ENCODE results near the gene STAT3.

Gene STAT3

DNA sequence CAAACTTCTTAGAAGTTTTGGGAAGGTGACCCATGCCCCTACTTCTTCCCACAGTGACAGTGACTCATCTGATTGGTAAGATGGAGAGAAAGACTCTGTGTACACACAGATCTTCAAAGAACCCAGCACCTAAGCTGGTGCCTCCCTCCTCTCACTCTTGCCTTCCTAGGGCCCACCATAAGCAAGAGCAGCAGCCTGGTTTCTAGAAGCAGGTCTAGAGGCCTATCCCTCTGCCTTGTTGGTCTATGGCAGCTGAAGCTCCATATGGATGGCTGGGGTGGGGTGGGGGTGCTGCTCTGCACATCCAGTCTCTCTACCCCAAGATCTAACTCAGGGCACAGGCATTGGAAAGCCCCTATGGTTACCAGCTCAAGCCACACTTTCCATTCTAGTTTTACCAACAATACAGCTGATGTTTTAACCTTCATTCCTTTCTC lies 47.5 kb downstream of the STAT3 start:
- H4K8ac ChIP-seq (ENCODE audit: low read length), result no peak overlapping the region
- no peak overlapping the region for H2AFZ ChIP-seq (ENCODE audit: low read depth, low read length)
- H3K4ac ChIP-seq (ENCODE audit: low read depth in 1 of 2, low read length in 2 of 2), result no peak overlapping the region
- H3K4me1 ChIP-seq (ENCODE audit: control insufficient read depth, insufficient read depth, low read depth, low read length), result peaks cover 10% of the 10 kb centered on the region
- H3K23ac ChIP-seq (ENCODE audit: low read length in 2 of 2), result peak overlapping the region in 1 of 2 experiments; percentile 93
- H2BK120ac ChIP-seq (ENCODE audit: low read depth, low read length), result no peak overlapping the region
- H3K36me3 ChIP-seq (ENCODE audit: control insufficient read depth in 1 of 2, insufficient read depth in 2 of 2, low read depth in 1 of 2, low read length in 2 of 2), result peaks cover 45 to 90% of the 10 kb centered on the region in 2 experiments
- no peaks in the 10 kb centered on the region for H3K27me3 ChIP-seq (ENCODE audit: control insufficient read depth in 1 of 2, insufficient read depth in 1 of 2, low read length in 2 of 2)
- no peak overlapping the region for H3K27ac ChIP-seq (ENCODE audit: low read length, poor library complexity, severe bottlenecking)
- H2AK5ac ChIP-seq (ENCODE audit: low read length, severe bottlenecking), result no peak overlapping the region
- no peak overlapping the region for H2BK15ac ChIP-seq (ENCODE audit: low read depth, poor library complexity, severe bottlenecking)
- peaks cover 28% of the 10 kb centered on the region for H3K79me1 ChIP-seq (replicated peaks; ENCODE audit: low read length, poor library complexity, severe bottlenecking)
- no peak overlapping the region for H4K91ac ChIP-seq (ENCODE audit: low read length)
- H3K4me2 ChIP-seq (ENCODE audit: low read length, poor library complexity, severe bottlenecking), result no peak overlapping the region
- H3K14ac ChIP-seq (ENCODE audit: low read length in 2 of 2), result no peak overlapping the region
- no peak overlapping the region for H3K9ac ChIP-seq (ENCODE audit: low read length)
- H3K9me3 ChIP-seq (ENCODE audit: control insufficient read depth, low read length), result no peaks in the 10 kb centered on the region
- no peak overlapping the region for H3K4me3 ChIP-seq (ENCODE audit: insufficient read depth in 1 of 2, low read depth in 1 of 2, low read length in 2 of 2)
- H3K18ac ChIP-seq (ENCODE audit: low read depth in 1 of 2, low read length in 2 of 2), result no peak overlapping the region
- no peak overlapping the region for H2BK5ac ChIP-seq (ENCODE audit: low read depth, low read length, poor library complexity, severe bottlenecking)
- DNase-seq, result no peak
- peak overlapping the region in 1 of 2 experiments; percentile 63 for H2BK12ac ChIP-seq (ENCODE audit: low read length in 2 of 2)

DNA sequence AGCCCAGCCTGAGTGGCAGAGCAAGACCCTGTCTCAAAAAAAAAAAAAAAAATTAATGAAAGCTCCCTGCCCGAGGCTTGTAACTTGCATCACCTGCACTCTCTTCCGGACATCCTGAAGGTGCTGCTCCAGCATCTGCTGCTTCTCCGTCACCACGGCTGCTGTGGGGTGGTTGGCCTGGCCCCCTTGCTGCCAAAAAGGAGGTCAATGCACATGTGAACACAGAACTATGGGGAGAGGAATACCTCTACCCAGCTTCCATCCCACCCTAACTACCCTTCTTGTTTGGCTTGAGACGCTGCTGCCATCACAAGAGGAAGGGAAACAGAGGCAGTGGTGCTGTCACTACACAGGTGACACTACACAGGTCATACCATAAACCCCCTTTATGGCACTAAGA lies 49.0 kb downstream of the STAT3 start:
- no peak overlapping the region for H2BK120ac ChIP-seq (ENCODE audit: low read depth, low read length)
- peaks cover 29% of the 10 kb centered on the region for H3K79me1 ChIP-seq (replicated peaks; ENCODE audit: low read length, poor library complexity, severe bottlenecking)
- no peak overlapping the region for H3K27ac ChIP-seq (ENCODE audit: low read length, poor library complexity, severe bottlenecking)
- H3K23ac ChIP-seq (ENCODE audit: low read length in 2 of 2), result no peak overlapping the region
- H3K9me3 ChIP-seq (ENCODE audit: control insufficient read depth, low read length), result no peaks in the 10 kb centered on the region
- H2AFZ ChIP-seq (ENCODE audit: low read depth, low read length), result no peak overlapping the region
- H3K4me1 ChIP-seq (ENCODE audit: control insufficient read depth, insufficient read depth, low read depth, low read length), result peaks cover 10% of the 10 kb centered on the region
- no peak overlapping the region for H3K18ac ChIP-seq (ENCODE audit: low read depth in 1 of 2, low read length in 2 of 2)
- H3K14ac ChIP-seq (ENCODE audit: low read length in 2 of 2), result no peak overlapping the region
- H3K27me3 ChIP-seq (ENCODE audit: control insufficient read depth in 1 of 2, insufficient read depth in 1 of 2, low read length in 2 of 2), result no peaks in the 10 kb centered on the region
- H3K4me3 ChIP-seq (ENCODE audit: insufficient read depth in 1 of 2, low read depth in 1 of 2, low read length in 2 of 2), result no peak overlapping the region
- 94% methylated on average over 5 of the region's 5 CpGs for WGBS
- H2BK12ac ChIP-seq (ENCODE audit: low read length in 2 of 2), result no peak overlapping the region
- H4K8ac ChIP-seq (ENCODE audit: low read length), result no peak overlapping the region
- H3K4me2 ChIP-seq (ENCODE audit: low read length, poor library complexity, severe bottlenecking), result no peak overlapping the region
- no peak overlapping the region for H3K4ac ChIP-seq (ENCODE audit: low read depth in 1 of 2, low read length in 2 of 2)
- H3K9ac ChIP-seq (ENCODE audit: low read length), result no peak overlapping the region
- DNase-seq, result no peak
- no peak overlapping the region for H4K91ac ChIP-seq (ENCODE audit: low read length)
- H2BK5ac ChIP-seq (ENCODE audit: low read depth, low read length, poor library complexity, severe bottlenecking), result no peak overlapping the region
- peaks cover 41 to 90% of the 10 kb centered on the region in 2 experiments for H3K36me3 ChIP-seq (ENCODE audit: control insufficient read depth in 1 of 2, insufficient read depth in 2 of 2, low read depth in 1 of 2, low read length in 2 of 2)
- H2AK5ac ChIP-seq (ENCODE audit: low read length, severe bottlenecking), result no peak overlapping the region
- H2BK15ac ChIP-seq (ENCODE audit: low read depth, poor library complexity, severe bottlenecking), result no peak overlapping the region

DNA sequence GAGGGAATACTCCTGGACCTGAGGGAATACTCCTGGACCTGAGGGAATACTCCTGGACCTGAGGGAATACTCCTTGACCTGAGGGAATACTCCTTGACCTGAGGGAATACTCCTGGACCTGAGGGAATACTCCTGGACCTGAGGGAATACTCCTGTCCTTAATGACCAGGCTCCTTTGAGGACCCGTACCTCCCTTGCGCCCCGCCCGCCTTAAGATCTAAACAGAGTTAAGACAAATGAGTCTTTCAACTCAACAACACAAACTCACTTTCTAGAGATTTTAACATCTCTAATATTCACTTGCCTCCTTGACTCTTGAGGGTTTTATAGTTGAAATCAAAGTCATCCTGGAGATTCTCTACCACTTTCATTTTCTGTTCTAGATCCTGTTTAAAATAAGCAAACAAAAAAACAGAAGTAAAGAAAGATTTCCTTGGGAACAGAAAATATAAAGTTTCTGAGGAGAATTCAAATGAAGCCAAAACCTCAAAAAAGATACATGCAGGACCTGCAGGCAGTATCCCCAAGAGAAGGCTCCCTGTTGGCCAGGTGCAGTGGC lies 49.7 kb downstream of the STAT3 start:
- H3K4me1 ChIP-seq (ENCODE audit: control insufficient read depth, insufficient read depth, low read depth, low read length), result peaks cover 10% of the 10 kb centered on the region
- H4K8ac ChIP-seq (ENCODE audit: low read length), result no peak overlapping the region
- H3K18ac ChIP-seq (ENCODE audit: low read depth in 1 of 2, low read length in 2 of 2), result no peak overlapping the region
- H2BK120ac ChIP-seq (ENCODE audit: low read depth, low read length), result no peak overlapping the region
- no peak overlapping the region for H3K4me3 ChIP-seq (ENCODE audit: insufficient read depth in 1 of 2, low read depth in 1 of 2, low read length in 2 of 2)
- H2BK15ac ChIP-seq (ENCODE audit: low read depth, poor library complexity, severe bottlenecking), result no peak overlapping the region
- H2BK5ac ChIP-seq (ENCODE audit: low read depth, low read length, poor library complexity, severe bottlenecking), result no peak overlapping the region
- H3K79me1 ChIP-seq (replicated peaks; ENCODE audit: low read length, poor library complexity, severe bottlenecking), result peaks cover 32% of the 10 kb centered on the region
- no peak overlapping the region for H3K23ac ChIP-seq (ENCODE audit: low read length in 2 of 2)
- H3K9ac ChIP-seq (ENCODE audit: low read length), result no peak overlapping the region
- no peaks in the 10 kb centered on the region for H3K27me3 ChIP-seq (ENCODE audit: control insufficient read depth in 1 of 2, insufficient read depth in 1 of 2, low read length in 2 of 2)
- no peak overlapping the region for H3K14ac ChIP-seq (ENCODE audit: low read length in 2 of 2)
- no peak overlapping the region for H3K4ac ChIP-seq (ENCODE audit: low read depth in 1 of 2, low read length in 2 of 2)
- no peak overlapping the region for H2AK5ac ChIP-seq (ENCODE audit: low read length, severe bottlenecking)
- H2AFZ ChIP-seq (ENCODE audit: low read depth, low read length), result no peak overlapping the region
- H3K4me2 ChIP-seq (ENCODE audit: low read length, poor library complexity, severe bottlenecking), result no peak overlapping the region
- peaks cover 44 to 91% of the 10 kb centered on the region in 2 experiments for H3K36me3 ChIP-seq (ENCODE audit: control insufficient read depth in 1 of 2, insufficient read depth in 2 of 2, low read depth in 1 of 2, low read length in 2 of 2)
- WGBS, result 93% methylated on average over 4 of the region's 4 CpGs
- DNase-seq, result no peak
- H3K9me3 ChIP-seq (ENCODE audit: control insufficient read depth, low read length), result no peaks in the 10 kb centered on the region
- H3K27ac ChIP-seq (ENCODE audit: low read length, poor library complexity, severe bottlenecking), result no peak overlapping the region
- H2BK12ac ChIP-seq (ENCODE audit: low read length in 2 of 2), result no peak overlapping the region
- H4K91ac ChIP-seq (ENCODE audit: low read length), result no peak overlapping the region

DNA sequence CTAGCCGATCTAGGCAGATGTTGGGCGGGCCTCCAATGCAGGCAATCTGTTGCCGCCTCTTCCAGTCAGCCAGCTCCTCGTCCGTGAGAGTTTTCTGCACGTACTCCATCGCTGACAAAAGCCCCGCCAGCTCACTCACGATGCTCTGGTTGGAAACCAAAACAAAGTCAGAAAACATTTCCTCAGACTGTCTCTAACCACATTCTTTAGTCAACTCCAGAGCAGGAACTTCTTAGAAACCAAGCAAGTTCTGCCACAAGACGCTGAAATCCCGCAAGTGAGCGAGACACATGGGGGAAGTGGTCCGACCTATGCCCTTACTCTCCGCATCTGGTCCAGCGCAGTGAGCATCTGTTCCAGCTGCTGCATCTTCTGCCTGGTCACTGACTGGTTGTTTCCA lies 50.8 kb downstream of the STAT3 start:
- Histone ChIP-seq H3K18ac (ENCODE audit: low read depth in 1 of 2, low read length in 2 of 2) (no peak overlapping the region), H3K14ac (ENCODE audit: low read length in 2 of 2) (no peak overlapping the region), H3K4me2 (ENCODE audit: low read length, poor library complexity, severe bottlenecking) (no peak overlapping the region), H3K9ac (ENCODE audit: low read length) (no peak overlapping the region), H4K8ac (ENCODE audit: low read length) (no peak overlapping the region), H3K4me1 (ENCODE audit: control insufficient read depth, insufficient read depth, low read depth, low read length) (peaks cover 7% of the 10 kb centered on the region), H2BK120ac (ENCODE audit: low read depth, low read length) (no peak overlapping the region), H2AK5ac (ENCODE audit: low read length, severe bottlenecking) (no peak overlapping the region), H2BK15ac (ENCODE audit: low read depth, poor library complexity, severe bottlenecking) (no peak overlapping the region), H2BK5ac (ENCODE audit: low read depth, low read length, poor library complexity, severe bottlenecking) (no peak overlapping the region), H4K91ac (ENCODE audit: low read length) (no peak overlapping the region), H3K9me3 (ENCODE audit: control insufficient read depth, low read length) (no peaks in the 10 kb centered on the region), H3K4ac (ENCODE audit: low read depth in 1 of 2, low read length in 2 of 2) (peak overlapping the region in 1 of 2 experiments; percentile 61), H2BK12ac (ENCODE audit: low read length in 2 of 2) (no peak overlapping the region), H3K79me1 (replicated peaks; ENCODE audit: low read length, poor library complexity, severe bottlenecking) (peaks cover 36% of the 10 kb centered on the region), H3K27me3 (ENCODE audit: control insufficient read depth in 1 of 2, insufficient read depth in 1 of 2, low read length in 2 of 2) (no peaks in the 10 kb centered on the region), H3K27ac (ENCODE audit: low read length, poor library complexity, severe bottlenecking) (no peak overlapping the region), H3K4me3 (ENCODE audit: insufficient read depth in 1 of 2, low read depth in 1 of 2, low read length in 2 of 2) (no peak overlapping the region), H2AFZ (ENCODE audit: low read depth, low read length) (no peak overlapping the region), H3K23ac (ENCODE audit: low read length in 2 of 2) (no peak overlapping the region), H3K36me3 (ENCODE audit: control insufficient read depth in 1 of 2, insufficient read depth in 2 of 2, low read depth in 1 of 2, low read length in 2 of 2) (peaks cover 52 to 91% of the 10 kb centered on the region in 2 experiments)
- peak; percentile 95 for DNase-seq
- WGBS, result 65% methylated on average over 15 of the region's 15 CpGs
